ENCODE measurements around the gene IL34. TPM values are rescaled to one million over a fixed set of nuclear protein-coding genes. Genes with fewer than 3 reads are reported as not detected.
"Not testable (repeated sequence)": the region's sequence is repeated elsewhere in the genome, so short reads cannot be mapped to it uniquely, and the experiment has no call there.

Gene IL34
- total RNA-seq, 1 experiment from 2014 or later, result not detected

DNA sequence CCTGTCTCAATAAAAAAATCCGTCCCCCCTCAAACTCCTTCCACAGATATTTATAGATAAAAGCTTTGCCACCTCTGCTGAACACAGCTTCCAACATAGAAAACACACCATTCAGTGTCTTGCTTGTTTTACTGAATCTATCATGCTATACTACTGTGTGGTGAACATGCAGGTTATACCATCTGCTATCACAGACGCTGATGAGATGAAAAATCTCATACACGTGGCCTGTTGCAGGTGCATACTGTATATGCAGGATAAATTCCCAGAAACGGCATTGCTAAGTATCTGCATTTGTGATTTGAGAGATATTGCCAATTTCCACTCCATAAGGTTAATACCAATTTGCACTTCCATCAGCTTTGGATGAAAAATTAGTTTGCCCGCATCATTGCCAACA lies 30.4 kb upstream of the IL34 start:
- H2AFZ ChIP-seq (ENCODE audit: low read depth, low read length, poor library complexity, severe bottlenecking), result no peak overlapping the region
- no peaks in the 10 kb centered on the region for H3K9me3 ChIP-seq (ENCODE audit: control insufficient read depth in 1 of 2, insufficient read depth in 1 of 2, low read depth in 1 of 2, low read length in 2 of 2)
- H3K9ac ChIP-seq (ENCODE audit: low read length), result no peak overlapping the region
- H3K4me3 ChIP-seq (replicated peaks in 1 of 2; ENCODE audit: low read depth in 1 of 2, low read length in 2 of 2), result no peak overlapping the region
- H4K20me1 ChIP-seq (ENCODE audit: insufficient read depth), result no peaks in the 10 kb centered on the region
- ChIA-PET CTCF (no interaction called here), RAD21 (ENCODE audit: low non-redundant PET in 1 of 2, low total read pairs in 2 of 2, uncharacterized antibody in 2 of 2, unreplicated experiment in 2 of 2) (no interaction called here), POLR2A (no interaction called here)
- no peaks in the 10 kb centered on the region for H3K4me1 ChIP-seq (ENCODE audit: control insufficient read depth in 1 of 2, insufficient read depth in 2 of 2, low read length in 2 of 2)
- intact Hi-C loops (cut with micrococcal nuclease), result no loop called here
- H3K9me2 ChIP-seq (ENCODE audit: insufficient read depth), result no peaks in the 10 kb centered on the region
- TF ChIP-seq ZNF274 (IDR thresholded peaks at IDR 0.05; ENCODE audit: low read depth, low read length) (no peak), MAX (IDR thresholded peaks at IDR 0.05) (no peak), CEBPB (IDR thresholded peaks at IDR 0.05; ENCODE audit: low read depth) (no peak), SP1 (IDR thresholded peaks at IDR 0.05; ENCODE audit: low read depth) (no peak), EGR1 (IDR thresholded peaks at IDR 0.05; ENCODE audit: low read depth) (no peak), SRF (IDR thresholded peaks at IDR 0.05; ENCODE audit: low read depth) (no peak), RAD21 (IDR thresholded peaks at IDR 0.05; ENCODE audit: low read depth) (no peak), TCF7L2 (IDR thresholded peaks at IDR 0.05; ENCODE audit: borderline replicate concordance, extremely low read depth, insufficient read depth, insufficient read length) (no peak), ZFX (IDR thresholded peaks at IDR 0.05) (no peak), POLR2AphosphoS5 (IDR thresholded peaks at IDR 0.05; ENCODE audit: low read depth, low read length) (no peak)
- TF ChIP-seq, protein P1, sequence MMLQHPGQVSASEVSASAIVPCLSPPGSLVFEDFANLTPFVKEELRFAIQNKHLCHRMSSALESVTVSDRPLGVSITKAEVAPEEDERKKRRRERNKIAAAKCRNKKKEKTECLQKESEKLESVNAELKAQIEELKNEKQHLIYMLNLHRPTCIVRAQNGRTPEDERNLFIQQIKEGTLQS (IDR thresholded peaks at IDR 0.05), result no peak
- DNase-seq (ENCODE audit: low read depth, low spot score) (no peak), ATAC-seq (no peak)
- no peaks in the 10 kb centered on the region for H3K27me3 ChIP-seq (ENCODE audit: insufficient read depth, low read length)
- H3K27ac ChIP-seq (ENCODE audit: low read depth, low read length), result no peak overlapping the region
- H3K4me2 ChIP-seq (ENCODE audit: low read length), result no peak overlapping the region
- no peaks in the 10 kb centered on the region for H3K79me2 ChIP-seq (ENCODE audit: insufficient read depth, low read length)
- no peaks in the 10 kb centered on the region for H3K36me3 ChIP-seq (ENCODE audit: control insufficient read depth in 1 of 2, insufficient read depth in 2 of 2, low read length in 2 of 2)
- BruUV-seq (replicated peaks), result no TSS peak

DNA sequence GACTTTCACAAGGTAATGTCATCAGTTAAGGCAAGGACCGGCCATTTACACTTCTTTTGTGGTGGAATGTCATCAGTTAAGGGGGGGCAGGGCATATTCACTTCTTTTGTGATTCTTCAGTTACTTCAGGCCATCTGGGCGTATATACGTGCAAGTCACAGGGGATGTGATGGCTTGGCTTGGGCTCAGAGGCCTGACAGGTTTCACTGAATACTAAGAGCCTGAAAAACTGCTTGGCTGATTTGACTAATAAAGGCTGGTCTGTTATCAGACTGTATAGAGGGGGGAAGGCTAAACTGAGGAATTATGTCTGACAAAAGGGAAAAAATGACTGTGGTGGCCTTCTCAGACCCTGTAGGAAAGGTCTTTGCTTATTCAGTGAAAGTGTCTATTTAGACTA lies 24.5 kb upstream of the IL34 start:
- H3K9me3 ChIP-seq (ENCODE audit: control insufficient read depth in 1 of 2, insufficient read depth in 1 of 2, low read depth in 1 of 2, low read length in 2 of 2); H2AFZ ChIP-seq (ENCODE audit: low read depth, low read length, poor library complexity, severe bottlenecking); CTCF ChIA-PET; H3K4me3 ChIP-seq (replicated peaks in 1 of 2; ENCODE audit: low read depth in 1 of 2, low read length in 2 of 2); H3K27me3 ChIP-seq (ENCODE audit: insufficient read depth, low read length); intact Hi-C loops (cut with micrococcal nuclease); H3K4me2 ChIP-seq (ENCODE audit: low read length); H3K27ac ChIP-seq (ENCODE audit: low read depth, low read length); ATAC-seq; RAD21 ChIA-PET (ENCODE audit: low non-redundant PET in 1 of 2, low total read pairs in 2 of 2, uncharacterized antibody in 2 of 2, unreplicated experiment in 2 of 2); H3K9ac ChIP-seq (ENCODE audit: low read length); H3K79me2 ChIP-seq (ENCODE audit: insufficient read depth, low read length); POLR2A ChIA-PET; H3K9me2 ChIP-seq (ENCODE audit: insufficient read depth); H3K4me1 ChIP-seq (ENCODE audit: control insufficient read depth in 1 of 2, insufficient read depth in 2 of 2, low read length in 2 of 2); H3K36me3 ChIP-seq (ENCODE audit: control insufficient read depth in 1 of 2, insufficient read depth in 2 of 2, low read length in 2 of 2); DNase-seq (ENCODE audit: low read depth, low spot score); BruUV-seq (replicated peaks); H4K20me1 ChIP-seq (ENCODE audit: insufficient read depth): not testable (repeated sequence)

Measured in HCT116 (cell line).